OCI-LY1 (cell line): ENCODE results near the gene TIMM23.

Experiments used
- EZH2 ChIP-seq: fragments of 200-600 bp; sonication (generic), shearing (Covaris generic); IDR thresholded peaks from 2 replicates; pipeline ENCODE4 v1.8.0; 2017; ENCODE audit warnings: borderline replicate concordance, mixed run types, mild to moderate bottlenecking, antibody characterized with exemption, low read length, moderate library complexity, mixed read lengths
- TF ChIP-seq, protein P1 (sequence below): fragments of 200-600 bp; sonication (generic), shearing (Covaris generic); IDR thresholded peaks from 2 replicates; pipeline ENCODE4 v1.5.1; 2017; ENCODE audit warnings: mild to moderate bottlenecking, antibody characterized with exemption, low read length, moderate library complexity, mixed read lengths

DNA sequence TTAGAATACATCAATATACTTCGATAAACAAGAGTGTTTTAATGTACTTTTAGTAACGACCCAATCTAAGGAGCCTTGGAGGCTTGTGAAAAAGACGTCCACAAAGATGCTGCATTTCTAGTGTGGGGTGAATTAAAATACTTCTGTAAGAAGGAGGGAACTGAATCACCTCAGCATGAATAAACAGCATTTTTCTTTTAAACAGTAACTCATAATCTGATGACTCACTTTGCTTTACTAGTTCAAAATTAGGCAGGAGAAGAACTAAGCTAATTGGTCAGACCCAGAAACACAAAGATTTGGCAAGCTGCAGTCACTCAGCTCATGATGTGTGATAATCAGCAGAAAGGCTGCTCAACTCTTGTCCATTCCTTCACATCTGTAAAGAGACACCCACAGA is 33.9 kb downstream of the TIMM23 start:
- TF ChIP-seq, protein P1, sequence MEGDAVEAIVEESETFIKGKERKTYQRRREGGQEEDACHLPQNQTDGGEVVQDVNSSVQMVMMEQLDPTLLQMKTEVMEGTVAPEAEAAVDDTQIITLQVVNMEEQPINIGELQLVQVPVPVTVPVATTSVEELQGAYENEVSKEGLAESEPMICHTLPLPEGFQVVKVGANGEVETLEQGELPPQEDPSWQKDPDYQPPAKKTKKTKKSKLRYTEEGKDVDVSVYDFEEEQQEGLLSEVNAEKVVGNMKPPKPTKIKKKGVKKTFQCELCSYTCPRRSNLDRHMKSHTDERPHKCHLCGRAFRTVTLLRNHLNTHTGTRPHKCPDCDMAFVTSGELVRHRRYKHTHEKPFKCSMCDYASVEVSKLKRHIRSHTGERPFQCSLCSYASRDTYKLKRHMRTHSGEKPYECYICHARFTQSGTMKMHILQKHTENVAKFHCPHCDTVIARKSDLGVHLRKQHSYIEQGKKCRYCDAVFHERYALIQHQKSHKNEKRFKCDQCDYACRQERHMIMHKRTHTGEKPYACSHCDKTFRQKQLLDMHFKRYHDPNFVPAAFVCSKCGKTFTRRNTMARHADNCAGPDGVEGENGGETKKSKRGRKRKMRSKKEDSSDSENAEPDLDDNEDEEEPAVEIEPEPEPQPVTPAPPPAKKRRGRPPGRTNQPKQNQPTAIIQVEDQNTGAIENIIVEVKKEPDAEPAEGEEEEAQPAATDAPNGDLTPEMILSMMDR: no peak
- TF ChIP-seq EZH2: no peak
